OCI-LY3 (cell line): Measurements from ENCODE around the gene OR51B4.

Experiments
- EZH2phosphoT487 ChIP-seq: fragments of 200-600 bp; shearing (Covaris generic); IDR thresholded peaks from 2 replicates; pipeline ENCODE4 v1.6.1; 2018; ENCODE audit warnings: antibody characterized with exemption, mixed run types, low read depth
- TF ChIP-seq, protein P1 (sequence below): fragments of 200-600, 300-600 bp; sonication (generic); IDR thresholded peaks from 2 replicates; pipeline ENCODE4 v1.5.1; 2014; ENCODE audit warnings: antibody characterized with exemption, low read length, low read depth

- TF ChIP-seq, protein P1, sequence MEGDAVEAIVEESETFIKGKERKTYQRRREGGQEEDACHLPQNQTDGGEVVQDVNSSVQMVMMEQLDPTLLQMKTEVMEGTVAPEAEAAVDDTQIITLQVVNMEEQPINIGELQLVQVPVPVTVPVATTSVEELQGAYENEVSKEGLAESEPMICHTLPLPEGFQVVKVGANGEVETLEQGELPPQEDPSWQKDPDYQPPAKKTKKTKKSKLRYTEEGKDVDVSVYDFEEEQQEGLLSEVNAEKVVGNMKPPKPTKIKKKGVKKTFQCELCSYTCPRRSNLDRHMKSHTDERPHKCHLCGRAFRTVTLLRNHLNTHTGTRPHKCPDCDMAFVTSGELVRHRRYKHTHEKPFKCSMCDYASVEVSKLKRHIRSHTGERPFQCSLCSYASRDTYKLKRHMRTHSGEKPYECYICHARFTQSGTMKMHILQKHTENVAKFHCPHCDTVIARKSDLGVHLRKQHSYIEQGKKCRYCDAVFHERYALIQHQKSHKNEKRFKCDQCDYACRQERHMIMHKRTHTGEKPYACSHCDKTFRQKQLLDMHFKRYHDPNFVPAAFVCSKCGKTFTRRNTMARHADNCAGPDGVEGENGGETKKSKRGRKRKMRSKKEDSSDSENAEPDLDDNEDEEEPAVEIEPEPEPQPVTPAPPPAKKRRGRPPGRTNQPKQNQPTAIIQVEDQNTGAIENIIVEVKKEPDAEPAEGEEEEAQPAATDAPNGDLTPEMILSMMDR, result no peak
- no peak for TF ChIP-seq EZH2phosphoT487
Measured at GRCh38 chr11:5288108-5288905, 13.4 kb downstream of the OR51B4 start.
